Endothelial cell of umbilical vein (primary cell): Measurements from ENCODE around the gene CNKSR1. TPM values are rescaled to one million over a fixed set of nuclear protein-coding genes. Genes with fewer than 3 reads are reported as not detected.

Source experiments
- BruUV-seq: library from RNA; stranded (reverse); fragments of 400-500 nt; replicated peaks from 2 replicates; lab custom pipeline; 2021; lab: Mats Ljungman, UMichigan
- CTCF ChIA-PET: fragments of 300-600, 350-600 bp; sonication (Branson Sonifier 250); formaldehyde crosslinking; loops from one replicate; lab custom pipeline; 2021; ENCODE audit warnings: antibody characterized with exemption, inconsistent platforms; lab: Charles Lee
- POLR2A ChIA-PET: fragments of 300-600, 350-600 bp; sonication (Branson Sonifier 250); formaldehyde crosslinking; loops from one replicate; lab custom pipeline; 2021; ENCODE audit warnings: antibody characterized with exemption, inconsistent platforms; lab: Charles Lee
- DNase-seq: peaks from one replicate; pipeline ENCODE4 v3.0.0-alpha.2; 2011; ENCODE audit warnings: low read depth, low spot score
- FAIRE-seq: peaks from 2 replicates; lab custom pipeline; 2011; peaks lifted over from hg19 to GRCh38; lab: Jason Lieb, UNC
- H2AFZ ChIP-seq: 2 replicates; pipeline ENCODE4 v1.6.0; 2012; ENCODE audit warnings: low read depth, low read length, control low read depth, inconsistent platforms
- H3K27ac ChIP-seq: 2 replicates; pipeline ENCODE4 v1.5.1; 2011; ENCODE audit warnings: low read depth, mild to moderate bottlenecking, control low read depth, low read length, moderate library complexity; ENCODE audit not compliant: insufficient read depth
- H3K27me3 ChIP-seq, 2 experiments: 2 replicates each; pipeline versions ENCODE4 v1.6.0 to v1.6.1; 2011; ENCODE audit warnings: low read length in 2 of 2, mixed read lengths in 1 of 2; ENCODE audit not compliant: control insufficient read depth in 2 of 2, insufficient read depth in 2 of 2
- H3K36me3 ChIP-seq, 2 experiments: 2 replicates in 1 of 2; 3 replicates in 1 of 2; pipeline ENCODE4 v1.5.1; 2011; ENCODE audit warnings: low read length in 2 of 2, mild to moderate bottlenecking in 1 of 2, moderate library complexity in 1 of 2; ENCODE audit not compliant: control insufficient read depth in 2 of 2, insufficient read depth in 2 of 2; ENCODE audit errors: extremely low read depth in 1 of 2
- H3K4me1 ChIP-seq: 3 replicates; pipeline ENCODE4 v1.5.1; 2011; ENCODE audit warnings: mild to moderate bottlenecking, low read length; ENCODE audit not compliant: control insufficient read depth, insufficient read depth; ENCODE audit errors: extremely low read depth
- H3K4me2 ChIP-seq: 2 replicates; pipeline ENCODE4 v1.6.1; 2011; ENCODE audit warnings: low read length, control low read depth, mixed read lengths; ENCODE audit not compliant: insufficient read depth
- H3K4me3 ChIP-seq, 3 experiments: fragments of 200-600 bp in 1 of 3; sonication (generic), shearing (Covaris generic) in 1 of 3; replicated peaks in 1 of 3; 2 replicates each; pipeline ENCODE4 v1.5.1; 2011 to 2016; ENCODE audit warnings: control low read depth in 3 of 3, low read length in 3 of 3, mild to moderate bottlenecking in 2 of 3, inconsistent platforms in 1 of 3, low read depth in 1 of 3, moderate library complexity in 1 of 3; ENCODE audit not compliant: insufficient read depth in 1 of 3
- H3K79me2 ChIP-seq: 2 replicates; pipeline ENCODE4 v1.6.0; 2012; ENCODE audit warnings: low read length, inconsistent platforms; ENCODE audit not compliant: control insufficient read depth, insufficient read depth
- H3K9ac ChIP-seq: replicated peaks from 2 replicates; pipeline ENCODE3; 2011; ENCODE audit warnings: low read length, control low read depth; ENCODE audit not compliant: insufficient read depth; ENCODE audit errors: extremely low read depth
- H3K9me1 ChIP-seq: replicated peaks from 3 replicates; pipeline ENCODE4 v1.6.0; 2011; ENCODE audit warnings: mild to moderate bottlenecking, low read length; ENCODE audit not compliant: control insufficient read depth, insufficient read depth; ENCODE audit errors: extremely low read depth
- H3K9me3 ChIP-seq: replicated peaks from 2 replicates; pipeline ENCODE4 v1.5.1; 2012; ENCODE audit warnings: low read length, inconsistent platforms; ENCODE audit not compliant: control insufficient read depth, insufficient read depth
- H4K20me1 ChIP-seq: replicated peaks from 2 replicates; pipeline ENCODE3; 2011; ENCODE audit warnings: mild to moderate bottlenecking, low read length; ENCODE audit not compliant: control insufficient read depth, insufficient read depth; ENCODE audit errors: extremely low read depth
- CTCF ChIP-seq, 2 donors: IDR thresholded peaks; 1 replicate in 1 of 2; 2 replicates in 1 of 2; pipeline ENCODE4 v1.5.1; 2011; ENCODE audit warnings: low read length in 2 of 2, mild to moderate bottlenecking in 2 of 2, moderate library complexity in 2 of 2, control low read depth in 1 of 2, inconsistent platforms in 1 of 2, low read depth in 1 of 2; ENCODE audit not compliant: insufficient read depth in 1 of 2; ENCODE audit errors: extremely low read depth in 1 of 2
- EZH2 ChIP-seq: IDR thresholded peaks from 2 replicates; pipeline ENCODE4 v1.6.1; 2012; ENCODE audit warnings: borderline replicate concordance, low read depth, mild to moderate bottlenecking, moderate library complexity, low read length, inconsistent platforms; ENCODE audit not compliant: severe bottlenecking
- FOS ChIP-seq: IDR thresholded peaks from 2 replicates; pipeline ENCODE4 v1.6.1; 2011; ENCODE audit warnings: mild to moderate bottlenecking, low read length, moderate library complexity, borderline replicate concordance; ENCODE audit not compliant: insufficient read depth
- GATA2 ChIP-seq: IDR thresholded peaks from 2 replicates; pipeline ENCODE4 v1.7.0; 2011; ENCODE audit warnings: low read depth, mild to moderate bottlenecking, moderate library complexity, mixed read lengths, low read length; ENCODE audit not compliant: insufficient read length, insufficient read depth
- JUN ChIP-seq: IDR thresholded peaks from 2 replicates; pipeline ENCODE4 v1.6.1; 2011; ENCODE audit warnings: borderline replicate concordance, low read depth; ENCODE audit not compliant: insufficient read length, insufficient read depth
- MAX ChIP-seq: IDR thresholded peaks from 2 replicates; pipeline ENCODE4 v1.6.1; 2011; ENCODE audit not compliant: insufficient read depth, insufficient read length
- MYC ChIP-seq: IDR thresholded peaks from one replicate; pipeline ENCODE4 v1.6.1; 2011; ENCODE audit warnings: mild to moderate bottlenecking, low read depth, low read length
- POLR2AphosphoS5 ChIP-seq: IDR thresholded peaks from 2 replicates; pipeline ENCODE4 v1.6.1; 2012; ENCODE audit warnings: low read depth, mild to moderate bottlenecking, control low read depth, low read length, moderate library complexity; ENCODE audit not compliant: insufficient read depth
- dilution Hi-C: fragments of 300-500 bp; cut with MboI; formaldehyde crosslinking; loops from one replicate; pipeline ENCODE4 v1.15.0; 2019; ENCODE audit warnings: low sequenced_read_pairs; ENCODE audit not compliant: extremely low pct_ligation_motif_present
- intact Hi-C: fragments of 100-400 bp; cut with micrococcal nuclease; formaldehyde crosslinking; loops from one replicate; pipeline ENCODE4 v1.10.0; 2022
- polyA plus RNA-seq, 4 experiments: library from polyadenylated mRNA; depleted of rRNA in 3 of 4; stranded (reverse) in 3 of 4; unstranded in 1 of 4; fragments of >200 nt; gene quantifications; 2 replicates each; pipeline versions ENCODE4 v1.2.1 to v1.2.3, GENCODE V29; 2011 to 2012; ENCODE audit warnings: missing spikeins in 1 of 4
- total RNA-seq: library from RNA; stranded (reverse); gene quantifications from 2 replicates; pipeline ENCODE4 v1.2.3, GENCODE V29; 2021

Gene CNKSR1
- total and polyA plus RNA-seq, 2 donors (not counting 3 experiments of a cell fraction or from before 2014, with no cell fraction given), result 0.22 TPM; not detected in 1

- DNase-seq, result no peak
- Histone ChIP-seq H3K9ac (no peak overlapping the region), H3K9me3 (no peaks in the 10 kb centered on the region), H3K79me2 (no peaks in the 10 kb centered on the region), H3K36me3 (no peaks in the 10 kb centered on the region), H3K4me3 (no peak overlapping the region), H3K9me1 (no peaks in the 10 kb centered on the region), H3K27me3 (no peaks in the 10 kb centered on the region), H3K27ac (no peak overlapping the region), H4K20me1 (no peaks in the 10 kb centered on the region), H3K4me2 (no peak overlapping the region), H2AFZ (no peak overlapping the region), H3K4me1 (no peaks in the 10 kb centered on the region)
- POLR2A ChIA-PET, result no interaction called here
- CTCF ChIA-PET, result interaction anchor here (1.1 to 6.7 kb wide), 15 partner anchors 10 to 260 kb away, joined by 3 to 192 read pairs (median 25); partner anchors contain the start of gene PDIK1L
- no peak for FAIRE-seq
- intact Hi-C loops, result loop anchor here (1.0 kb wide), 4 partner anchors 35 to 175 kb away; partner anchors contain the start of gene PDIK1L
- BruUV-seq, result no TSS peak
- dilution Hi-C loops, result no loop called here
- TF ChIP-seq EZH2, result no peak
- TF ChIP-seq CTCF (IDR thresholded peaks at IDR 0.05; ENCODE audit: extremely low read depth in 1 of 2, insufficient read depth in 1 of 2, low read depth in 1 of 2, low read length in 2 of 2), result no peak
- no peak for TF ChIP-seq MAX
- TF ChIP-seq JUN, result no peak
- TF ChIP-seq GATA2, result no peak
Observed at GRCh38 chr1:26145960-26146294, 31.4 kb upstream of the CNKSR1 start.

GRCh38 chr1:26148887-26149286 lies 28.4 kb upstream of the CNKSR1 start:
- intact Hi-C loops, result no loop called here
- no peaks in the 10 kb centered on the region for H3K4me1 ChIP-seq
- H3K27me3 ChIP-seq, result no peaks in the 10 kb centered on the region
- BruUV-seq, result no TSS peak
- ChIA-PET CTCF (interaction anchor here (1.2 kb wide), 1 partner anchor 44 kb away, joined by 4 read pairs; no protein-coding TSS in a partner anchor), POLR2A (no interaction called here)
- TF ChIP-seq MAX (no peak), MYC (no peak), CTCF (IDR thresholded peaks at IDR 0.05; ENCODE audit: extremely low read depth in 1 of 2, insufficient read depth in 1 of 2, low read depth in 1 of 2, low read length in 2 of 2) (no peak), POLR2AphosphoS5 (no peak), JUN (no peak), FOS (no peak), EZH2 (no peak), GATA2 (no peak)
- DNase-seq (no peak), FAIRE-seq (no peak)
- no peak overlapping the region for H3K4me2 ChIP-seq
- no peak overlapping the region for H2AFZ ChIP-seq
- dilution Hi-C loops, result no loop called here
- H3K79me2 ChIP-seq, result no peaks in the 10 kb centered on the region
- H3K9ac ChIP-seq, result no peak overlapping the region
- H3K9me3 ChIP-seq, result no peaks in the 10 kb centered on the region
- H3K9me1 ChIP-seq, result no peaks in the 10 kb centered on the region
- H4K20me1 ChIP-seq, result no peaks in the 10 kb centered on the region
- H3K27ac ChIP-seq, result no peak overlapping the region
- no peaks in the 10 kb centered on the region for H3K36me3 ChIP-seq
- H3K4me3 ChIP-seq, result no peak overlapping the region
